ENCODE measurements around the gene GPR39.

Gene GPR39

GRCh38 chr2:132416723-132417395 lies at the start of gene GPR39:
Gene GPR39, plus strand, starts transcription at chr2:132416805.
- no peak for TF ChIP-seq CTCF (IDR thresholded peaks at IDR 0.05; ENCODE audit: extremely low read depth, insufficient read depth, missing control alignments)
- in situ Hi-C loops (cut with MboI; ENCODE audit: low pct_unique_long_range_greater_than_20kb, low sequenced_read_pairs, unreplicated experiment): no loop called here
- no peak for DNase-seq (ENCODE audit: low spot score)

GRCh38 chr2:132368191-132368590 lies 48.4 kb upstream of the GPR39 start:
- no peak for TF ChIP-seq CTCF (IDR thresholded peaks at IDR 0.05; ENCODE audit: extremely low read depth, insufficient read depth, missing control alignments)
- in situ Hi-C loops (cut with MboI; ENCODE audit: low pct_unique_long_range_greater_than_20kb, low sequenced_read_pairs, unreplicated experiment): no loop called here
- DNase-seq (ENCODE audit: low spot score): no peak

GRCh38 chr2:132372276-132372675 lies 44.3 kb upstream of the GPR39 start:
- no peak for TF ChIP-seq CTCF (IDR thresholded peaks at IDR 0.05; ENCODE audit: extremely low read depth, insufficient read depth, missing control alignments)
- in situ Hi-C loops (cut with MboI; ENCODE audit: low pct_unique_long_range_greater_than_20kb, low sequenced_read_pairs, unreplicated experiment): no loop called here
- DNase-seq (ENCODE audit: low spot score): no peak

- in situ Hi-C loops (cut with MboI; ENCODE audit: low pct_unique_long_range_greater_than_20kb, low sequenced_read_pairs, unreplicated experiment): no loop called here
- no peak for DNase-seq (ENCODE audit: low spot score)
- no peak for TF ChIP-seq CTCF (IDR thresholded peaks at IDR 0.05; ENCODE audit: extremely low read depth, insufficient read depth, missing control alignments)
Measured at GRCh38 chr2:132373391-132374135, 43.0 kb upstream of the GPR39 start.

GRCh38 chr2:132374151-132374550 lies 42.5 kb upstream of the GPR39 start:
- DNase-seq (ENCODE audit: low spot score): no peak
- in situ Hi-C loops (cut with MboI; ENCODE audit: low pct_unique_long_range_greater_than_20kb, low sequenced_read_pairs, unreplicated experiment): no loop called here
- TF ChIP-seq CTCF (IDR thresholded peaks at IDR 0.05; ENCODE audit: extremely low read depth, insufficient read depth, missing control alignments): no peak

- no peak for DNase-seq (ENCODE audit: low spot score)
- in situ Hi-C loops (cut with MboI; ENCODE audit: low pct_unique_long_range_greater_than_20kb, low sequenced_read_pairs, unreplicated experiment): no loop called here
- TF ChIP-seq CTCF (IDR thresholded peaks at IDR 0.05; ENCODE audit: extremely low read depth, insufficient read depth, missing control alignments): no peak
Measured at GRCh38 chr2:132374551-132374950, 42.1 kb upstream of the GPR39 start.

Data from GM13977 (cell line).